HepG2 (cell line): ENCODE measurements around the gene SLC25A48.

ENCODE experiments used
- CBX5 ChIP-seq: sonication (generic); formaldehyde crosslinking; IDR thresholded peaks from 2 replicates; pipeline ENCODE4 v1.4.0; 2020; ENCODE audit warnings: missing genetic modification reagents, borderline replicate concordance
- EP300 ChIP-seq, 3 experiments: sonication (generic) in 1 of 3; formaldehyde crosslinking in 1 of 3; IDR thresholded peaks; 2 replicates each; pipeline versions ENCODE4 v1.5.1 to v1.6.1; 2011 to 2020; ENCODE audit warnings: low read depth in 2 of 3, low read length in 2 of 3, borderline replicate concordance in 1 of 3, improper control_type of control experiment in 1 of 3, mild to moderate bottlenecking in 1 of 3, missing genetic modification reagents in 1 of 3, moderate library complexity in 1 of 3
- EZH2 ChIP-seq: conservative IDR thresholded peaks from 2 replicates; pipeline ENCODE4 v1.6.1; 2012; ENCODE audit warnings: mild to moderate bottlenecking, low read depth, low read length, moderate library complexity
- JUNB ChIP-seq: sonication (generic); formaldehyde crosslinking; IDR thresholded peaks from 2 replicates; pipeline ENCODE4 v1.8.0; 2022; ENCODE audit warnings: missing genetic modification reagents, mild to moderate bottlenecking, borderline replicate concordance
- MTF2 ChIP-seq: sonication (generic); formaldehyde crosslinking; IDR thresholded peaks from 2 replicates; pipeline ENCODE4 v1.5.0; 2020; ENCODE audit warnings: missing genetic modification reagents, borderline replicate concordance
- NR3C1 ChIP-seq: sonication (generic); formaldehyde crosslinking; IDR thresholded peaks from 2 replicates; pipeline ENCODE4 v1.4.0; 2020; ENCODE audit warnings: missing genetic modification reagents
- POGZ ChIP-seq: sonication (generic); formaldehyde crosslinking; IDR thresholded peaks from 2 replicates; pipeline ENCODE4 v1.4.0; 2020; ENCODE audit warnings: mild to moderate bottlenecking, missing genetic modification reagents
- ZNF333 ChIP-seq: sonication (generic); formaldehyde crosslinking; IDR thresholded peaks from 2 replicates; pipeline ENCODE4 v1.4.0; 2020; ENCODE audit warnings: mild to moderate bottlenecking, missing genetic modification reagents, borderline replicate concordance
- TF ChIP-seq, protein P1 (sequence below): sonication (generic); formaldehyde crosslinking; IDR thresholded peaks from 2 replicates; pipeline ENCODE4 v1.5.0; 2020; ENCODE audit warnings: mild to moderate bottlenecking, missing genetic modification reagents, moderate library complexity

DNA sequence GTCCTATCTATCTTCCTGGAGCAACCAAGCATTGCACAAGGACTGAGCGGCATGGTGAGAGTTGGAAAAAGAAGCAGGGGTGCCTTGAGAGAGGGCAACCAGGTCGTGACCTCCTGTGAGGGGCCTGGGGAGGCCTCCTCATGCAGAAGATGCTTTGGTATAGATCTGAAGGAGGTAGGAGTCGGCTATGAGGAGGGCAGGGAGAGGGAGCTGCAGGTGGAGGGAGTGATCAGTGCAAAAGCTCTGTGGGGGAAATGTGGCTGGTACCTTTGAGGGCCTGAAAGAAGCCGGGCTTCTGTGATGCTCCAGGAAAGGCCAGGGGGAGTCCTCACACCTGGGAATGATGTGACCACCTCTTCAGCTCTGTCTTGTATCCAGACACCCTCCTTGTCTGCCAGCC, 3.6 kb upstream of the SLC25A48 start:
- TF ChIP-seq, protein P1, sequence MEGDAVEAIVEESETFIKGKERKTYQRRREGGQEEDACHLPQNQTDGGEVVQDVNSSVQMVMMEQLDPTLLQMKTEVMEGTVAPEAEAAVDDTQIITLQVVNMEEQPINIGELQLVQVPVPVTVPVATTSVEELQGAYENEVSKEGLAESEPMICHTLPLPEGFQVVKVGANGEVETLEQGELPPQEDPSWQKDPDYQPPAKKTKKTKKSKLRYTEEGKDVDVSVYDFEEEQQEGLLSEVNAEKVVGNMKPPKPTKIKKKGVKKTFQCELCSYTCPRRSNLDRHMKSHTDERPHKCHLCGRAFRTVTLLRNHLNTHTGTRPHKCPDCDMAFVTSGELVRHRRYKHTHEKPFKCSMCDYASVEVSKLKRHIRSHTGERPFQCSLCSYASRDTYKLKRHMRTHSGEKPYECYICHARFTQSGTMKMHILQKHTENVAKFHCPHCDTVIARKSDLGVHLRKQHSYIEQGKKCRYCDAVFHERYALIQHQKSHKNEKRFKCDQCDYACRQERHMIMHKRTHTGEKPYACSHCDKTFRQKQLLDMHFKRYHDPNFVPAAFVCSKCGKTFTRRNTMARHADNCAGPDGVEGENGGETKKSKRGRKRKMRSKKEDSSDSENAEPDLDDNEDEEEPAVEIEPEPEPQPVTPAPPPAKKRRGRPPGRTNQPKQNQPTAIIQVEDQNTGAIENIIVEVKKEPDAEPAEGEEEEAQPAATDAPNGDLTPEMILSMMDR = no peak
- no peak for TF ChIP-seq NR3C1
- TF ChIP-seq ZNF333 (CRISPR knock-in tag) = no peak
- TF ChIP-seq POGZ (CRISPR knock-in tag) = no peak
- no peak for TF ChIP-seq EZH2
- TF ChIP-seq CBX5 (CRISPR knock-in tag) = no peak
- no peak for TF ChIP-seq EP300 (IDR thresholded peaks at IDR 0.05; ENCODE audit: low read depth in 2 of 2, low read length in 2 of 2)
- no peak for TF ChIP-seq EP300 (CRISPR knock-in tag; IDR thresholded peaks at IDR 0.05; ENCODE audit: borderline replicate concordance)
- TF ChIP-seq JUNB (CRISPR knock-in tag) = no peak
- TF ChIP-seq MTF2 (CRISPR knock-in tag) = no peak
